IMR-90 (cell line): ENCODE measurements around the gene MRPL19. TPM values are rescaled to one million over a fixed set of nuclear protein-coding genes. Genes with fewer than 3 reads are reported as not detected.
A peak's percentile ranks its signal among the peaks of the same experiment; 100 is the strongest.

ENCODE experiments used
- ATAC-seq: fragments of 200-7000 bp; cut with Tn5 transposase; 2 replicates; pipeline ENCODE4 v1.9.1; 2020; ENCODE audit warnings: low read depth, mild to moderate bottlenecking, moderate library complexity
- BruUV-seq: library from RNA; stranded (reverse); fragments of 400-500 nt; replicated peaks from 2 replicates; lab custom pipeline; 2021; lab: Mats Ljungman, UMichigan
- CTCF ChIA-PET: fragments of 300-600 bp; formaldehyde crosslinking; extraction: SDS; loops from one replicate; lab custom pipeline; 2021; ENCODE audit warnings: antibody characterized with exemption; lab: Yijun Ruan, JAX
- POLR2A ChIA-PET: fragments of 300-600 bp; sonication (Branson Sonifier 250); formaldehyde crosslinking; loops from one replicate; lab custom pipeline; 2022; ENCODE audit warnings: antibody characterized with exemption; ENCODE audit not compliant: unreplicated experiment; lab: Charles Lee
- DNase-seq: peaks from one replicate; pipeline ENCODE4 v3.0.0; 2013
- H2AFZ ChIP-seq: replicated peaks from 2 replicates; pipeline ENCODE3; 2013; ENCODE audit warnings: low read length, mild to moderate bottlenecking; ENCODE audit not compliant: poor library complexity
- H2AK5ac ChIP-seq: 2 replicates; pipeline ENCODE4 v1.6.1; 2013; ENCODE audit warnings: low read depth, low read length, inconsistent platforms
- H2AK9ac ChIP-seq: replicated peaks from 2 replicates; pipeline ENCODE3; 2013; ENCODE audit warnings: mild to moderate bottlenecking, low read depth, low read length, moderate library complexity; ENCODE audit not compliant: poor library complexity
- H2BK120ac ChIP-seq: 2 replicates; pipeline ENCODE4 v1.6.1; 2013; ENCODE audit warnings: low read depth, low read length, inconsistent platforms
- H2BK15ac ChIP-seq: 3 replicates; pipeline ENCODE4 v1.6.1; 2013; ENCODE audit warnings: low read depth, low read length, inconsistent platforms
- H2BK20ac ChIP-seq: 2 replicates; pipeline ENCODE4 v1.6.1; 2013; ENCODE audit warnings: low read depth, mild to moderate bottlenecking, inconsistent platforms, low read length, moderate library complexity
- H2BK5ac ChIP-seq: 2 replicates; pipeline ENCODE4 v1.6.1; 2013; ENCODE audit warnings: mild to moderate bottlenecking, low read depth, low read length, inconsistent platforms; ENCODE audit not compliant: poor library complexity, severe bottlenecking
- H3K14ac ChIP-seq: replicated peaks from 2 replicates; pipeline ENCODE4 v1.6.1; 2013; ENCODE audit warnings: low read depth, low read length, inconsistent platforms
- H3K18ac ChIP-seq: 2 replicates; pipeline ENCODE4 v1.6.1; 2013; ENCODE audit warnings: low read depth, low read length, control low read depth
- H3K23ac ChIP-seq: 2 replicates; pipeline ENCODE4 v1.6.1; 2013; ENCODE audit warnings: low read depth, low read length, inconsistent platforms
- H3K27ac ChIP-seq: 2 replicates; pipeline ENCODE4 v1.5.1; 2013; ENCODE audit warnings: mild to moderate bottlenecking, control low read depth, low read length; ENCODE audit not compliant: insufficient read depth
- H3K27me3 ChIP-seq: 2 replicates; pipeline ENCODE4 v1.6.1; 2013; ENCODE audit warnings: low read length; ENCODE audit not compliant: control insufficient read depth, insufficient read depth
- H3K36me3 ChIP-seq: 2 replicates; pipeline ENCODE4 v1.6.1; 2013; ENCODE audit warnings: low read length, mixed read lengths; ENCODE audit not compliant: control insufficient read depth, insufficient read depth
- H3K4ac ChIP-seq: 2 replicates; pipeline ENCODE4 v1.6.1; 2013; ENCODE audit warnings: low read depth, low read length, inconsistent platforms
- H3K4me1 ChIP-seq: 2 replicates; pipeline ENCODE4 v1.6.1; 2013; ENCODE audit warnings: low read length, mixed read lengths; ENCODE audit not compliant: control insufficient read depth, insufficient read depth
- H3K4me2 ChIP-seq: 2 replicates; pipeline ENCODE4 v1.6.1; 2013; ENCODE audit warnings: low read depth, mild to moderate bottlenecking, control low read depth, low read length, moderate library complexity
- H3K4me3 ChIP-seq: 2 replicates; pipeline ENCODE4 v1.5.1; 2013; ENCODE audit warnings: low read depth, mild to moderate bottlenecking, control low read depth, low read length, moderate library complexity; ENCODE audit not compliant: insufficient read depth
- H3K56ac ChIP-seq: 2 replicates; pipeline ENCODE4 v1.6.1; 2013; ENCODE audit warnings: low read length, inconsistent platforms; ENCODE audit not compliant: insufficient read depth; ENCODE audit errors: extremely low read depth
- H3K79me1 ChIP-seq, 2 experiments: 2 replicates each; pipeline ENCODE4 v1.6.1; 2013; ENCODE audit warnings: low read length in 2 of 2, inconsistent platforms in 1 of 2, low read depth in 1 of 2
- H3K9ac ChIP-seq: 2 replicates; pipeline ENCODE4 v1.6.1; 2013; ENCODE audit warnings: low read depth, low read length, control low read depth
- H3K9me1 ChIP-seq: 2 replicates; pipeline ENCODE4 v1.6.1; 2013; ENCODE audit warnings: low read length, inconsistent platforms; ENCODE audit not compliant: insufficient read depth
- H3K9me3 ChIP-seq: 2 replicates; pipeline ENCODE4 v1.6.1; 2013; ENCODE audit warnings: low read length; ENCODE audit not compliant: control insufficient read depth, insufficient read depth
- H4K20me1 ChIP-seq: 2 replicates; pipeline ENCODE4 v1.6.1; 2013; ENCODE audit warnings: low read length, inconsistent platforms; ENCODE audit not compliant: insufficient read depth
- H4K5ac ChIP-seq: 2 replicates; pipeline ENCODE4 v1.6.1; 2013; ENCODE audit warnings: mild to moderate bottlenecking, low read depth, low read length, control low read depth
- H4K8ac ChIP-seq, 2 experiments: 2 replicates each; pipeline ENCODE4 v1.6.1; 2013; ENCODE audit warnings: low read depth in 2 of 2, low read length in 2 of 2, control low read depth in 1 of 2, inconsistent platforms in 1 of 2
- H4K91ac ChIP-seq: 2 replicates; pipeline ENCODE4 v1.6.1; 2013; ENCODE audit warnings: low read depth, low read length, inconsistent platforms; ENCODE audit not compliant: insufficient read depth
- BHLHE40 ChIP-seq: fragments of 150-350 bp; IDR thresholded peaks from 2 replicates; pipeline ENCODE4 v1.6.1; 2016; ENCODE audit warnings: mild to moderate bottlenecking, low read depth, low read length
- CEBPB ChIP-seq: IDR thresholded peaks from 2 replicates; pipeline ENCODE4 v1.6.1; 2012; ENCODE audit warnings: low read depth, low read length, improper control_type of control experiment
- CTCF ChIP-seq: conservative IDR thresholded peaks from 2 replicates; pipeline ENCODE4 v1.5.1; 2012; ENCODE audit warnings: mild to moderate bottlenecking, low read depth, low read length, improper control_type of control experiment
- FOS ChIP-seq: fragments of 150-350 bp; IDR thresholded peaks from 2 replicates; pipeline ENCODE4 v1.6.1; 2016; ENCODE audit warnings: low read depth, low read length
- RCOR1 ChIP-seq: IDR thresholded peaks from 2 replicates; pipeline ENCODE4 v1.6.1; 2012; ENCODE audit warnings: mild to moderate bottlenecking, low read length, improper control_type of control experiment; ENCODE audit not compliant: insufficient replicate concordance
- RFX5 ChIP-seq: IDR thresholded peaks from 2 replicates; pipeline ENCODE4 v1.8.0; 2012; ENCODE audit warnings: low read depth, mild to moderate bottlenecking, low read length, moderate library complexity
- WGBS, 2 experiments: methylation state at CpG; one replicate each; pipeline versions ENCODE4 v1.1.5 to v1.1.7; 2013; ENCODE audit warnings: missing lambda C conversion rate in 2 of 2; ENCODE audit not compliant: insufficient read length in 1 of 2; ENCODE audit errors: extremely low coverage in 2 of 2; 5-methylcytosine and 5-hydroxymethylcytosine counted together
- dilution Hi-C: fragments of 300-500 bp; cut with HindIII; formaldehyde crosslinking; loops from one replicate; pipeline ENCODE4 v1.14.3; 2018; ENCODE audit warnings: low sequenced_read_pairs; ENCODE audit not compliant: unreplicated experiment
- in situ Hi-C: fragments of 300-500 bp; cut with MboI; formaldehyde crosslinking; loops from 3 replicates; pipeline ENCODE4 v1.14.3; 2019; ENCODE audit warnings: low sequenced_read_pairs, inconsistent platforms, mixed read lengths
- intact Hi-C: fragments of 100-400 bp; cut with micrococcal nuclease; formaldehyde crosslinking; loops from 2 replicates; pipeline ENCODE4 v1.10.0; 2022
- polyA plus RNA-seq, 3 experiments: library from polyadenylated mRNA; depleted of rRNA; stranded (reverse); fragments of >200 nt; gene quantifications; 2 replicates each; pipeline ENCODE4 v1.2.3, GENCODE V29; 2012; ENCODE audit warnings: low replicate concordance in 1 of 3
- total RNA-seq: library from RNA; depleted of rRNA; stranded (reverse); fragments of >200 nt; gene quantifications from 2 replicates; pipeline ENCODE4 v1.2.3, GENCODE V29; 2012

Gene MRPL19
- total and polyA plus RNA-seq, 2 of the 4 experiments (the other 2 are of a cell fraction): 24.8 to 28.5 TPM

DNA sequence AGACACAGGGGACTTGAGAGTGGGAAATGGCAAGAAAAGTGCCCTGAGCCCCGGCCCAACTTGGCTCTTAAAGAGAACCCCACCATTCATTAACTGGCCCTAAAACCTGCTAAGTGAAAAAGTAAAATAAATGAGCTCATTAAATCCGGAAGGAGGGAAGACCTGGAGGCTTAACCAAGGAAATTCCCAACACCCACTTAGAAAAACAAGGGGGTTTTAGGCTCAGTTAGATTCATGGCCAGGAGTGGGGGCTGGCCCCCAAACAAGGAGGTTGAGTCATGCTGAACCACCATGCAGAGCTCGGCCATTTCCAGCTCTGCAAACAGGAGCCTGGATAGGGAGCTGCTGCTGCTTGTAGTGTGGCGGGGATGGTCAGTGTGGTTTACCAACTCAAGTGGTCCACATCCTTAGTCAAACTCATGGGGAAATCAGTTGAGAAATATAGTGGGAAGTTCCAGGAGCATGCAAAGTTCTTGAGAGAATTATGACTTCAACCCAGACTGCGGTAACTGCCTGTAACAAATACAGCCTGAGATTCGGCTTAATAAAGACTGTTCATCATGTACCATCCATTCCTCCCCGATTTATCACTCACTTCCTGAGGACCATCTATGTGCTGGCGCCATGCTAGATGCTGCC, 39.7 kb upstream of the MRPL19 start:
- H4K5ac ChIP-seq: peak overlapping the region; percentile 32
- H4K8ac ChIP-seq: peak overlapping the region; percentile 37 to 89; a peak in 3 of 4 replicates
- H3K18ac ChIP-seq: peak overlapping the region; percentile 24; the same call in 1 of the 2 replicates
- H4K91ac ChIP-seq: peak overlapping the region; percentile 87
- intact Hi-C loops: loop anchor here (1.0 to 5.0 kb wide), 3 partner anchors 46 to 690 kb away; partner anchors contain the start of gene TACR1
- H2AFZ ChIP-seq: peak overlapping the region; percentile 71
- H3K9ac ChIP-seq: peak overlapping the region; percentile 24; the same call in 1 of the 2 replicates
- peak overlapping the region; percentile 77; the same call in 1 of the 2 replicates for H3K56ac ChIP-seq
- POLR2A ChIA-PET: no interaction called here
- ATAC-seq (no peak), DNase-seq (peak; percentile 65)
- CTCF ChIA-PET: interaction anchor here (0.6 to 3.1 kb wide), 8 partner anchors 14 to 442 kb away, joined by 3 to 17 read pairs (median 4); partner anchors contain the start of gene EVA1A
- H2AK5ac ChIP-seq: peak overlapping the region; percentile 56
- H3K9me3 ChIP-seq: no peaks in the 10 kb centered on the region
- peaks cover 0 to 15% of the 10 kb centered on the region in 2 experiments; a peak in 2 of 4 replicates for H3K79me1 ChIP-seq
- no peaks in the 10 kb centered on the region for H4K20me1 ChIP-seq
- H2BK15ac ChIP-seq: peak overlapping the region; percentile 73; the same call in 2 of the 3 replicates
- H2AK9ac ChIP-seq: peak overlapping the region; percentile 82
- H3K27me3 ChIP-seq: peaks cover 15% of the 10 kb centered on the region; the same call in 1 of the 2 replicates
- H3K4me2 ChIP-seq: no peak overlapping the region
- TF ChIP-seq RCOR1: no peak
- no peak for TF ChIP-seq BHLHE40
- TF ChIP-seq CEBPB: no peak
- no peak for TF ChIP-seq CTCF
- 0 out of 2 replicates have a peak, but pooled peaks have one; percentile 3 for TF ChIP-seq FOS
- no peak for TF ChIP-seq RFX5
- peak overlapping the region; percentile 70 for H2BK5ac ChIP-seq
- dilution Hi-C loops: no loop called here
- peak overlapping the region; percentile 95 for H2BK120ac ChIP-seq
- no peak overlapping the region for H3K4me3 ChIP-seq
- peaks cover 15% of the 10 kb centered on the region for H3K4me1 ChIP-seq
- no TSS peak for BruUV-seq
- peak overlapping the region; percentile 87 for H3K4ac ChIP-seq
- no peaks in the 10 kb centered on the region for H3K36me3 ChIP-seq
- 80% methylated on average over 2 of the region's 8 CpGs; no CpG with 5 or more reads in 1 of the 2 experiments for WGBS, 2 experiments
- peak overlapping the region; percentile 39 for H3K27ac ChIP-seq
- peak overlapping the region; percentile 85 for H2BK20ac ChIP-seq
- peaks cover 19% of the 10 kb centered on the region for H3K9me1 ChIP-seq
- in situ Hi-C loops: loop anchor here (5.0 to 25.0 kb wide), 5 partner anchors 45 to 920 kb away; partner anchors contain the start of gene EVA1A
- H3K14ac ChIP-seq: peak overlapping the region; percentile 78
- peak overlapping the region; percentile 80 for H3K23ac ChIP-seq
